Jurkat, Clone E6-1 (cell line): Measurements from ENCODE around the gene CASKIN1.

Experiments
- DNase-seq: peaks from one replicate; pipeline ENCODE4 v3.0.0-alpha.2; 2011; ENCODE audit warnings: low read depth, low spot score
- H3K4me3 ChIP-seq: 2 replicates; pipeline ENCODE4 v1.5.1; 2011; ENCODE audit warnings: mild to moderate bottlenecking, low read length, control low read depth, moderate library complexity

Gene CASKIN1

DNA sequence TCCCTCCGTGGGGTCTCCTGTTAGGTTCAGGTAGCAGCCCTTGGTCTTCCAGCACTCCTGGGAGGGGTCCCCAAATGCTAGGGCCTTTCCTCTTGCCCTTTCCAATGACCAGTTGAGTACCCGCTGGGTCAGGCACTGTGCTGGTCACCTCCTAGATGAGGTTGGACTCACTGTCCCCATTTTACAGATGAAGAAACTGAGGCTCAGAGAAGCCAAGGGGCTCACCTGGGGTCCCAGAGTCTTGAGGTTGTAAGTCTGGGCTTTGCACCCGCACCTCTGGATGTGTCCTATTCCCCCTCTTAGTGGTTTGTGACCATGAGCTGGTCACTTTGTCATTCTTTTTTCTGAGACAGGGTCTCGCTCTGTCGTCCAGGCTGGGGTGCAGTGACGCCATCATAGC, 1.4 kb upstream of the CASKIN1 start:
- DNase-seq, result no peak

DNA sequence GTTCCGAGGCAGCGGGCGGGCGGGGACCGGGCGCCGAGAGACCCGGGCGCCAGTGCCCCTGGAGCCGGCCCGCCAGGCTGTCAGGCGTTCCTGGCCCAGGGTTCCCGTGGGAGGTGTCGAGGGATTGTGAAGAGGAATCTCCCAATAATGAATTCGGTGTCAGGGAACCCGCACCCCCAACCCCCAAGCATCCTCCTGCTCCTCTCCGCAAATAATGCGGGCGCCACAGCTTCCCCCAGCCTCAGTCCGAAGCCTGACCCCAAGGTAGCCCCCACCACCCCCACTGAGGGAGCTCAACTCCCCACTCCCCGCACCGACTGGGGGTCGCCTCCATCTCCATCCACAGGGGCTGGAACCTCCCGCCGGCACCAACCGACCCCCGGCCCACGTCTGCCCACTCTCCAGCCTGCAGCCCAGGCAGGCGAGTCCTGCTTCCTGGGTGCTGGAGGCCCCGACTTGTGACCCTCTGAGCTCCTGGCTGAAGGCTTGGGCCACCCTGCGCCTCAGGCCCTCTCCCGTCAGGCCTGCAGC, 641 bp upstream of the CASKIN1 start:
- no peak overlapping the region for H3K4me3 ChIP-seq
- DNase-seq, result no peak

More for the DNA sequence above, 1.4 kb upstream of the CASKIN1 start:
- H3K4me3 ChIP-seq, result no peak overlapping the region

DNA sequence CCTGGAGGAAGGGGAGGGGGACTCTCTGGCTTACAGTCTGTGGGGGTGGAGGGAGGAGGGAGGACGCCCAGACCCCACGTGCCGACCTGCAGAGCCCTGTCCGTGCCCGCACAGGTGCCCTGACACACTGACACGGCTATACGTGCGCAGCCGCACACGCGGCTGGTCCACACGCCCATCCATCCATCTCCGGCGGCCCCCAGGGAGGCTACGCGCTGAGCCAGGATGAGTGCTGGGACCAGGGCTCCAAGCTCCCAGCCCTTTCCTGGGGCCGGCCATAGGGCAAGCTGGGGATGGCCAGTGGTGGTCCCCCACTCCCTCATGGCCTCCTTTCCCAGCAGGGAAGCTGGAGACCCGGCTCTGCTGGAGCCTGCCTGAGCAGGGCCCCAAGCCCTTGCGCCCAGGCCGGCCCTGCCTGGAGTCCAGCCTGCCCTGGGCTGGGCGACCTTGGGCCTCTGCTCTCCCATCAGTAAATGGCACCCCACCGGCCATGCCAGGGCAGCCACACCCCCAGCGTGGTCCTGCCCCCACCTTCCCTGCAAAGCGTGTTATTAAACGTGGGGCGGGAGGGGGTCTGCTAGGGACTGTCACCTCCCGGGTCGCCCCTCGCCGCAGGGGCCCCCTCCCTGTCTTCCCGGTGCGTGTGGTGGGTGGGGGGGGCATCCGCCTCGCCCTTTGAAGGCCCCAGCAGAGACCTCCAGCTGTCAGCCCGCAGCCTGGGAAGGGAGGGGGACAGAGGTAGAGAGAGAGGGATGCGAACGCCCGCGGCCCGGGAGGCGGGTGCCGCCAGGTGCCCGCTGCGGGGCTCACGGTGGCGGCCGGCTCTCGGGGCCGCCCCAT, 863 bp downstream of the CASKIN1 start:
- DNase-seq, result peak; percentile 26

DNA sequence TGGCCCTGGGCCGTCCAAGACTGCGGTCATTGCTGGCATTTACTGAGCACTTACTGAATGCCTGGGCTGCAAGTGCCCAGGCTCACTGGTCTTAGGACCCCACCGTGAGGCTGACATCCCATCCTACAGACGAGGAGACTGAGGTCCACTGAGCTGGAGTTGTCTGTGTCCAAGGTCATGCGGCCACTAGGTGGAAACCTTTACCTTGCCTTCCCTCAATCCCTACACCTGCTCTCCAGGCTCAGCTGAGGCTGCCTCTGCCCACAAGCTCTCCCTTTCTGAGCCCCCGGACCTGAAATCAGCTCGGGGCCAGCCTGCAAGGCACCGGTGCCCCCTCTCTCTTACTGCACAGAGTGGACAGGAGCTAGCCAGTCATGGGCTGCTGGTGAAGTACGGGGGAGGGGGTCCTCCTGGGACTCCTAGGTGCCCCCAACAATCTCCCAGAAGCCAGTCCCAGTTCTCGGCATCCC, 1.5 kb downstream of the CASKIN1 start:
- DNase-seq, result peak; percentile 49
- H3K4me3 ChIP-seq, result no peak overlapping the region

More for the DNA sequence above, 863 bp downstream of the CASKIN1 start:
- peak overlapping the region; percentile 9 for H3K4me3 ChIP-seq

DNA sequence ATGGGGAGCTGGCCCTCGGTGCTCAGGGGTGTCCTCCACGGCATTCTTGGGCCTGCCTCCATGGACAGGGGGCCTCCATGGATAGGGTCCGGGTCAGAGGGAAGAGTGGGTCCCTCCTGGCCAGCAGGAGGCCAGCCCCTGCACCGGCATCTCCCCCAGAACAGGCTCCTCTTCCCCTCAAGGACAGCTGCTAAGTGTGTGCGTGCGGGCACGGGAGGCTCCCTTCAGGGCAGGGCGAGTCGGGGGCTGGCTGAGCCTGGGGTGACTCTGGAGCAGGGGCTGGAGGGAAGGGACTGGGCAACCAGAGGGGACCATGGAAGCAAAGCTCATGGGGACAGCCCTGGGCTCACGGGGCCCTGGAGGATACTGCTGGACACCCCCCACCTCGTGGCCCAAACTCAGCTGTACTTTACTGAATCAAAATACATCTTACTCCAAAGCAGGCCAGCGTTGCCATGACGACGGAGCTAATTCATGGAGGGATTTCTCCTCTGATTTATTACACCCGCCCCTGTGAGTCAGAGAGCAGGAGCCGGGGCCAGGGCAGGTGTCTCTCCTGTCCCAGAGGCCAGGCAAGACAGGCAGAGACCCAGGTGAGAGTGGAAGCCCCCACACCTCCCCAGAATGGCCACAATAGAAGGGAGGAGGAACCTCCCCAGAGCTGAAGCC, 2.1 kb downstream of the CASKIN1 start:
- H3K4me3 ChIP-seq, result no peak overlapping the region
- no peak for DNase-seq

DNA sequence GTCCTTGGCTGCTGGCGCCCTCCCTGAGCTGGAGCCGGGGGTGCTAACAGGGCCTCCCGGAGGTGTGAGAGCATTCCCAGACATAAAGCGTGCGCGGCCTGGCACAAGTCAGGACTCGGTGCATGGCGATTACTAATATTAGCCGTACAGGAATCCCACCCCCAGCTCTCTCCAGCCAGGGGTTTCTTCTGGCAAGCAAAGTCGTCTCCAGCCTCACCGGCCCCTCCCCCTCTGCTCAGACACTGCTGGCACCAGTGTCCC, 5.0 kb downstream of the CASKIN1 start:
- no peak overlapping the region for H3K4me3 ChIP-seq
- DNase-seq, result no peak

DNA sequence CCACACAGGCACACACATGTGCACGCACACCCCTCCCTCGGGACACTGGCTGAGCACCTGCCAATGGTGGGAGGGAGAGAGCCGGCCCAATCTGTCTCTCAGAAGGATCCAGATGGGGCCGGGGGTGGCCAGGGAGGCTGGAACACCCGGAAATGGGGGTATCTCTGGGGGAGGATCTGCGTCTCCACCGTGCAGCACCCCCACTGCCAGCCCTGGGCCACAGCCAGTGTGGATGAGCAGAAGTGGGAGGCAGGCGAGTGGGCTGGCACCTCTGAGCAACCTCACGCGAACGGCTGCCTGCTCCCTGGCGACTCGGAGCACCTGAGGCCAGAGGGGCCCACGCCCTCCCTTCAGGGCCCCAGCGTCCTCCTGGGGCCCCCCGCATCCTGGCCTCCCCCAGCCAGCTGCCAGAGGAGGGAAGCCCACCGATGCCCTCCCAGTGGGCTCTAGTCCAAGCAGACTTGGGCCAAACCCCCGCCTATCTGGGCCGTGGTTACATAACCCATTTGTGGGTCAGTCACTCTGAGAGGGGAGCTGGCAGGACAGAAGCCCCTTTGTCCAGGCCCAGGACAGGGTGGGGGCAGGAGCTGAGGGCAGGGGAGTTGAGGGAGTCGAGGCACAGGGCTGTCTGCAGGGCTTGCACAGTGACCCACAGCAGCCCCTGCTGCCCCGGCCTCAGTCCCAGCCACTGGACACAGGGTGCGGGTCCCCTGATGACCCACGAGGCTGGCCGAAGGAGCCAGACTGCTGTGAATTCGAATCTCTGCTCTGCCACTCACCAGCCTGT, 5.6 kb downstream of the CASKIN1 start:
- H3K4me3 ChIP-seq, result no peak overlapping the region
- DNase-seq, result no peak

DNA sequence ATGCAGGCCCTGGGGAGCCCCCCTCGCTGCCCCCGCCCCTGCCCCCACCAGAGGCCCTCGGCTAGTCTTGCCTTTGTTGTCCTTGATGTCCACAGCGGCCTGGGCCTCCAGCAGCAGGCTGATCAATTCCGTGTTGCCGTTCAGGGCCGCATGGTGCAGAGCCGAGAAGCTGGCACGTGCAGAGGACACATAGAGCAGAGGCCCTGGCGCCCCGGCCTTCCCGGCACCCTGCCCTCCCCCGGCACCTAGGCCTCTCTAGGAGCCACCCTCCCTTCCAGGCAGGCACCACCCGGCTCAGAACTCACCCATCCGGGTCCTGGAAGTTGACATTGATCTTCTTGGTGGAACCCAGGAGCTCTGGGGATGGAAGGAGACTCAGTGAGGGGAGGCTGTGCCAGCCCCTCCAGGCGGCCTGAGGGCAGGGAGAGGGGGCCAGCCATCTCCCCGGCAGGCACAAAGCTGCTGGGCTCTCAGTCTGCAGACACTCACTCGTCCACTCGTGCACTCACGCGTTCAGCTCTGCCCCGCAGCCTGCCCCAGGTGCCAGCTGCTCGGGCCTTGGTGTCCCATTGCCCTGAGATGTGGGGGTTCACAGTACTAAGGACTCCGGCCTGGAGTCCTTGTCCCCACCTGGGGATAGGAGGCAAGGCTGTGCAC, 6.3 kb downstream of the CASKIN1 start:
- no peak for DNase-seq
- H3K4me3 ChIP-seq, result no peak overlapping the region

DNA sequence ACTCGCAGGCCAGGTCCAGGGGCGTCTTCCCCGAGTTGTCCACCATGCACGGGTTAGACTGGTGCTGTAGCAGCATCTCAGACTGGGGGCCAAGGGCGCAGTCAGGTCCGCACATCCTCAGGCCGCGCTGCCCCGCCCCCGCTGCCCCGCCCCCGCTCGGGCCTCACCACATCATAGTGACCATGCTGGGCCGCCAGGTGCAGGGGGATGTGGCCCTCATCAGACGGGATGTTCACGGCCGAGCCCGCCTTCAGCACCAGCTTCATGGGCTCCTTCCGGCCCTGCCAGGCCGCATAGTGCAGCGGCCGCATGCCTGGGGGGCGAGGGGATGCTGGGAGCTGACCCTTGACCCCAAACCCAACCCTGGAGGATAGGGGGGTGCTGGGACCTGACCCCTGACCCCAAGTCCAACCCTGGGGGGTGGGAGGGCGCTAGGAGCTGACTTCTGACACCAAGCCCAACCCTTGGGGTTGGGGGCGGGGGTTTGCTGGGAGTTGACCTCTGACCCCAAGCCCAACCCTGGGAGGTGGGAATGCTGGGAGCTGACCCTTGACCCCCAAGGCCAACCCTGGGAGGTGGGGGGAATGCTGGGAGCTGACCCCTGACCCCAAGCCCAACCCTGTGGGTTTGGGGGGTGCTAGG, 7.0 kb downstream of the CASKIN1 start:
- no peak for DNase-seq
- H3K4me3 ChIP-seq, result no peak overlapping the region

DNA sequence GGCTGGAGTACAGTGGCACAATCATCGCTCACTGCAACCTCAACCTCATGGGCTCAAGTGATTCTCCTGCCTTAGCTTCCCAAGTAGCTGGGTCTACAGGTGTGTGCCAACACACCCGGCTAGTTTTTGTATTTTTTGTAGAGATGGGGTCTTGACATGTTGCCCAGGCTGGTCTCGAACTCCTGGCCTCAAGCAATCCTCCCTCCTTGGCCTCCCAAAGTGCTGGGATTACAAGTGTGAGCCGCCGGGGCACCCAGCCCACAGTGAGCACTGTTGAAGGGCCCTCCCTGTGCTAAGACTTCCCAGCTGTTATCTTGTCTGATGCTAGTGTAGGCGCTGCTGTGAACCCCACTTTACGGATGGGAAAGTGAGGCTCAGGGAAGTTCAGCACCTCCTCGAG, 8.0 kb downstream of the CASKIN1 start:
- H3K4me3 ChIP-seq, result no peak overlapping the region
- no peak for DNase-seq

DNA sequence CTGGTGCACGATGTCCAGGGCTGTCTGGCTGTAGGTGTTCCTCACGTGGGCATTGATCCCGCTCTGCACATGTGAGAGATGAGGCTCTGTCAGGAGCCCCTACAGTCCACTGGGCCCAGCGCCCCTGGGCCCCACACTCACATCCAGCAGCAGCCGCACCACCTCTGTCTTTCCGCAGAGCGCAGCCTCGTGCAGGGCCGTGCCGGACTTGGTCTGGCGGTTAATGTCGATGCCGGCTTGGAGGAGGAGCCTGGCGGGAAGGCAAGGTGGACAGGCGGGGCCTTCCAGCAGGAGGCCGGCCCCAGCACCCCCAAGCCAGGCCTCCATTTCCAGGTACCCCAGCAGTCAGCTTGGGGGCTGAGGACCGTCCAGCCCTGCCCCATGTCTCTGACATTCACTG, 9.2 kb downstream of the CASKIN1 start:
- DNase-seq, result no peak
- no peak overlapping the region for H3K4me3 ChIP-seq

DNA sequence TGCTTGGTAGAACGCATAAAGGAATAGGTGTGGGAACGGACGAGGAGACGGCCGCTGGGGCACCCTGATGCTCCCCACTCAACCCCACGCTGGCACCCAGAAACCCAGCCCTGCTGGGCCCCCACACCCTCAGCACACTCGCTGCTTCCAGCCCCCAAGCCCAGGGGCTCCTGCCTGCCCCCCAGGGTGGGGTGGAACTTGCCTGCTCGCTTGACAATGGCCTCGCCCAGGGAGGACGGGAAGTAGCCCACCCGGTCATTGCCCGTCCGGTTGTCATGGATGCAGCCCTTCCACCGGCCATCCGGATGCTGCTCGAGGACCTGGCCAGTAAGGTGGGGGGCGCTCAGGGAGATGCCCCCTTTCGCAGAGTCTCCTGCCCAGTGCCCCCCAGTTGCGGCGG, 9.9 kb downstream of the CASKIN1 start:
- no peak for DNase-seq
- H3K4me3 ChIP-seq, result no peak overlapping the region

DNA sequence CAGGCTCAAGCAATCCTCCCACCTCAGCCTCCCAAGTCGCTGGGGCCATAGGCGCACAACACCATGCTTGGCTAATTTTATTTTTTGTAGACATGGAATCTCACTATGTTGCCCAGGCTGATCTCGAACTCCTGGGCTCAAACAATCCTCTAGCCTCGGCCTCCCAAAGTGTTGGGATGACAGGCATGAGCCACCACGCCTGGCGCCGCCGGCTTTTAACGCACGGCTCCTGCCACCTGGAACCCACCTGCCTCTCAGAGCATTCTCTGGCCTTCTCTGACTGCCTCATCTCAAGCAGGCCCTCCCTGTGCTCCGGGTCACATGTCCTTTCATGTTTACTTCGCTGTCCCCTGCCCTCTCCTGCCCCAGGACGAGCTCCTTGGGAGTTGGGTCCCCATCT, 10.3 kb downstream of the CASKIN1 start:
- no peak overlapping the region for H3K4me3 ChIP-seq
- no peak for DNase-seq

DNA sequence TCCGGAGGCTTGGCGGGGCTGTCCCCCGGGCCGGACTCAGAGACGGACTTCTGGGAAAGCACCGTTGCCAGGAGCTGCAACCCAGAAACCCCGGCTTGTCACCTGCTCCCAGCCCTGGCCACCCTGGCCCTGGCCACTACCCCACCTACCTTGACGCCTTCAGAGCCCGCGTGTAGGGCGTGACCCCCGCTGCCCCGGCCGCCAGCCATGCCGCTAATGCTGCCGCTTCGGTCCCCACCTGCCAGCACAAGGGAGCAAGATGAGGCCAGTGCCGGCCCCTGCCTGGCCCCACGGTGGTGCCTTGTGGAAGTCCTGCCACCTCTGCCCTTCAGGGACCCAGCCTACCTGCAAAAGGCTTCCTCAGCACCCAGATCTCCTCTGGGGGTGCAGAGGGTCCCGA, 11.4 kb downstream of the CASKIN1 start:
- no peak for DNase-seq
- no peak overlapping the region for H3K4me3 ChIP-seq

DNA sequence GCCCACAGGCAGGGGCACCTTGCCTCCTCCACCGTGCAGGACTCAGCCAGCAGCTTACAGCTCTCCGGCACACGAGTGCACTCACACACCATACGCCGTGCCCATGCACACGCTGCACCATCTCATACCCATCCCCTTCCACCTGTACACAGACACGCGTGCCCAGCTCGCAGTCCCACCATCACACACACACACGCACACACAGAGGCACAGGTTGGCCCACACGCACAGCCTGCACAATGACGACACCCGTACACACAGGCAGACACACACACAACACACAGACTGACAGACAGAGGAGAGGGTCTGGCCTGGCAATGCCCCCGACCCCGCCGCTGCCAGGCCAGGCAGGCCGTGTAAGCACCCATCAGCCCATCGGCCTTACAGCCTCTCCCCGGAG, 12.1 kb downstream of the CASKIN1 start:
- no peak overlapping the region for H3K4me3 ChIP-seq
- DNase-seq, result no peak

DNA sequence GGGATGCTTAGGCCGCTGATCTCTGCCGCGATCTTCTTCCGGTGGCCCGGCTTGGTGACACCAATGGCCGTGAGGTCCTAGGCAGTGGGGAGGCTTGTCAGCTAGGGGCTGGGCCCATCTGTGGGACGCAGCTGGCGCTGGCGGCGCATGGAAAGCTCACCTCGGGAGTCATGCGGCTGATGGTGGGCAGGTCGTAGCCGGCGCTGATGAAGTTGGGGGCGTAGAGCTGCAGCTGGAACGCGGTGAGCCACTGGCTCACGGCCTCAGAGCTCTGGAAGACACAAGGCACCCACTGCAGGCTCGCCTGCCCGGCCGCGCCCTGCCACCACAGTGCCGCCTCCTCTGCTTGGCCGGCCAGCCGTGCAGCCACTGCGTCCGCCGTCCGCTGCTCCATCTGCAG, 12.7 kb downstream of the CASKIN1 start:
- no peak for DNase-seq
- no peak overlapping the region for H3K4me3 ChIP-seq

DNA sequence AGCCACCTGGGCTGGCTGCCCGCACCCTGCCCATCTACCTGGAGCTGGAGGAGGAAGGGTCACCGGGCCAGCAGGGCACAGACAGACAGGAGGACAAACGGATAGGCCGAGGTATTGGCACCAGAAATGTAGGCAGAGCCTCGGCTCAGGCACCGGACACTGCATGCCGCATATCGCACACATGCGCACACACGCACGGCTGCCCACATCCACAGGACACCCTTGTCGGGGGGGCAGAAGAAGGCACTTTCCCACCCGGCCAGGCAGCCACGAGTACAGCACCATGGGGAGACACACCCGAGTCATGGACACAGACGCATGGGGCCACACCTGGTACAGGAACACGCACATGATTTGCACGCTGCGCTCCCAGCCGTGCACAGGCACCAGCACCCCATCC, 14.5 kb downstream of the CASKIN1 start:
- no peak overlapping the region for H3K4me3 ChIP-seq
- no peak for DNase-seq

DNA sequence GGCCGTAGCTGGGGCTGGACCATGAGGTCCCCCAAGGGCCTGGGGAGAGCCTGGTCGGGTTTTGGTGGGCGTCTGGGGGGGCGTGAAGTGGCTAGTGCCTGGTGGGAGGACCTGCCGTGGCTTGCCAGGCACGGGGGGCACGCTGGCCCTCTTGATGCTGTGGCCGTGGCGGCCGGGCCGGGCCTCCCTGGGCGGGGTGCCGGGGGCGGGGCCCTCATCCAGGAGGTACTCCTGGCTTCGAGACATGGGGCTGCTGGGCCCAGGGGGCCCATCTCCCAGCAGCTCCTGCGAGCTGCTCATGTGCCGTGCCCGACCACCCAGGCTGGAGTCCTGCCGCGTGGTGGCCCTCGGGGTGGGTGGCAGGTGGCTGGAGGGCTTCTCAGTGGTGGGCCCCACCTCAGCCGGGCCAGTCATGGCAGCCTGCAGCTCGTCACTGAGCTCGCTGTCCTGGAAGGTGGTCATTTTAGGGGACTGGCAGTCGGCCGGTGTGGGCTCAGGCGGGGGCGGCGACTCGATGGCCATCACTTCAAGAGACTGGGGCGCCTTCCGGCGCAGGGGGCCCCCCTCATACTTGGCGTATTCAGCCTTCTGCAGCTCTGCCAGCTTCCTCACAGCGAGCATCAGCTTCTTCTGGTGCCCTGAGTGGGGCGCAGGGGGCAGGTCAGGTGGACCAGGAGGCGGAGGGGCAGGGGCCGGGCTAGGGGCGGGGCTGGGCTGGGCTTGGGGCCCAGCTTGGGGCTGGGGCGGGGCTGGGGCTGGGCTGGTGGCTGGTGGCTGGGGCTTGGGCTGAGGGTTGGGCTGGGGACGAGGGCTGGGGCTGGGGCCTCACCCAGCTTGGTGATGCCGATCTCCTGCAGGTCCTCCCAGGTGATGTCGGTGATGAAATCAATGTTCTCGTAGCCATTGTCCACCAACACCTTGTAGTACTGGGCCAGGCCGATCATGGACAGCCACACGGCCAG, 15.2 kb downstream of the CASKIN1 start:
- no peak overlapping the region for H3K4me3 ChIP-seq
- DNase-seq, result no peak
